ENCODE data around the gene SLC40A1.

DNA sequence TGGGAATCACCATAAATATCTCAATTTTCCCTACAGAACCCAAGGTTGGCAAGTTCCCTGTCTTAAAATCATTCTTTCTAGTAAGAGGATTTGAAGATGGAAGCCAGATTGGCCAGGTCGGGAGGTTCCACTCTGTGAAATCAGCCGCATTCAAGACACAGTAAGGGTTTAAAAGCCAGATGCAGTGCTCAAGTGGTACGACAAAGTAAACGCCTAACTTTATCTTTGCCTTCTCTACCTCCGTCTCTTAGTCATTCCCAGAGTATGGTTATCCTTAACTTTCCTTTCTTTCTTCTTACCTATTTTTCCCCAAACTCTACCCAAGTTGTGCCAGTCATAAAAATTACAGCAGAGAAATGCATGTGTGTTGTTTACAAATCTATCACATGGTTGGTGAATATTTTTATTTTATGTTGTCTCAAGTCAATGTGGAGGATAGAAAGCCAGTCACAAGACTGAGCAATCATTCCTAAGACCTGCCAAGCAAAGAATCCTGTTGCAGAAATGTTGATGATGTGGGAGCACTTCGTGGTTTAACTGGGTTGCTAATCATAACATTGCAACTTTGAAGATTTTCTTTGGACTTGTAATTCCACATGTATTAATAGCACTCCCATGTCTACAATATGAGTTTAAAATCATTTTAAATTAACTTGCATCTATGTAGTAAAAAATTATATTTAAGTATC, 62.6 kb downstream of the SLC40A1 start:
- TF ChIP-seq POLR2A (IDR thresholded peaks at IDR 0.05): no peak
- no peak for TF ChIP-seq EP300 (IDR thresholded peaks at IDR 0.05)
- TF ChIP-seq, protein P1, sequence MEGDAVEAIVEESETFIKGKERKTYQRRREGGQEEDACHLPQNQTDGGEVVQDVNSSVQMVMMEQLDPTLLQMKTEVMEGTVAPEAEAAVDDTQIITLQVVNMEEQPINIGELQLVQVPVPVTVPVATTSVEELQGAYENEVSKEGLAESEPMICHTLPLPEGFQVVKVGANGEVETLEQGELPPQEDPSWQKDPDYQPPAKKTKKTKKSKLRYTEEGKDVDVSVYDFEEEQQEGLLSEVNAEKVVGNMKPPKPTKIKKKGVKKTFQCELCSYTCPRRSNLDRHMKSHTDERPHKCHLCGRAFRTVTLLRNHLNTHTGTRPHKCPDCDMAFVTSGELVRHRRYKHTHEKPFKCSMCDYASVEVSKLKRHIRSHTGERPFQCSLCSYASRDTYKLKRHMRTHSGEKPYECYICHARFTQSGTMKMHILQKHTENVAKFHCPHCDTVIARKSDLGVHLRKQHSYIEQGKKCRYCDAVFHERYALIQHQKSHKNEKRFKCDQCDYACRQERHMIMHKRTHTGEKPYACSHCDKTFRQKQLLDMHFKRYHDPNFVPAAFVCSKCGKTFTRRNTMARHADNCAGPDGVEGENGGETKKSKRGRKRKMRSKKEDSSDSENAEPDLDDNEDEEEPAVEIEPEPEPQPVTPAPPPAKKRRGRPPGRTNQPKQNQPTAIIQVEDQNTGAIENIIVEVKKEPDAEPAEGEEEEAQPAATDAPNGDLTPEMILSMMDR (IDR thresholded peaks at IDR 0.05): no peak
- no peak for TF ChIP-seq POLR2AphosphoS5 (IDR thresholded peaks at IDR 0.05)

Measured in sigmoid colon (tissue), 4 donors.